CD4-positive, alpha-beta memory T cell (primary cell): Measurements from ENCODE around the gene CPS1. TPM values are rescaled to one million over a fixed set of nuclear protein-coding genes. Genes with fewer than 3 reads are reported as not detected.

Source experiments
- CTCF ChIA-PET: fragments of 350-600 bp; sonication (Branson Sonifier 250); formaldehyde crosslinking; loops from one replicate; lab custom pipeline; 2021; ENCODE audit warnings: inconsistent platforms; ENCODE audit not compliant: partially characterized antibody; lab: Charles Lee
- POLR2A ChIA-PET: fragments of 350-600 bp; sonication (Branson Sonifier 250); formaldehyde crosslinking; loops from one replicate; lab custom pipeline; 2021; ENCODE audit not compliant: partially characterized antibody; lab: Charles Lee
- DNase-seq, 5 donors: peaks; one replicate each; pipeline versions ENCODE4 v3.0.0 to v3.0.0-alpha.2; 2020 to 2022; ENCODE audit warnings: mixed read lengths in 1 of 5
- H3K27ac ChIP-seq: one replicate; pipeline ENCODE4 v1.7.0; 2013; ENCODE audit warnings: low read depth, low read length
- H3K27me3 ChIP-seq: 2 replicates; pipeline ENCODE4 v1.7.0; 2013; ENCODE audit warnings: mild to moderate bottlenecking, low read length, moderate library complexity; ENCODE audit not compliant: insufficient read depth
- H3K36me3 ChIP-seq: 2 replicates; pipeline ENCODE4 v1.7.0; 2013; ENCODE audit warnings: mild to moderate bottlenecking, low read length, moderate library complexity; ENCODE audit not compliant: insufficient read depth
- H3K4me1 ChIP-seq: 2 replicates; pipeline ENCODE4 v1.7.0; 2013; ENCODE audit warnings: mild to moderate bottlenecking, low read length, moderate library complexity; ENCODE audit not compliant: insufficient read depth
- H3K4me3 ChIP-seq, 2 donors: one replicate each; pipeline ENCODE4 v1.7.0; 2013; ENCODE audit warnings: low read length in 2 of 2, mild to moderate bottlenecking in 1 of 2
- H3K9me3 ChIP-seq, 2 donors: one replicate each; pipeline ENCODE4 v1.7.0; 2013; ENCODE audit warnings: low read length in 2 of 2, control low read depth in 1 of 2; ENCODE audit not compliant: control insufficient read depth in 1 of 2
- H3K27ac Mint-ChIP-seq, 7 donors: one replicate each; pipeline ENCODE4 v1.8.0; 2020 to 2021; ENCODE audit warnings: mixed read lengths in 7 of 7, mild to moderate bottlenecking in 6 of 7, inconsistent platforms in 3 of 7, moderate library complexity in 3 of 7
- H3K27me3 Mint-ChIP-seq, 2 donors: one replicate each; pipeline ENCODE4 v1.8.0; 2020 to 2021; ENCODE audit warnings: mixed read lengths in 2 of 2
- H3K36me3 Mint-ChIP-seq, 2 donors: one replicate each; pipeline ENCODE4 v1.8.0; 2020 to 2021; ENCODE audit warnings: mixed read lengths in 2 of 2, inconsistent platforms in 1 of 2, mild to moderate bottlenecking in 1 of 2
- H3K4me1 Mint-ChIP-seq, 4 donors: one replicate each; pipeline ENCODE4 v1.8.0; 2020 to 2021; ENCODE audit warnings: mixed read lengths in 4 of 4, mild to moderate bottlenecking in 1 of 4
- H3K4me3 Mint-ChIP-seq, 8 donors: one replicate each; pipeline ENCODE4 v1.8.0; 2020 to 2021; ENCODE audit warnings: mixed read lengths in 8 of 8, mild to moderate bottlenecking in 7 of 8, moderate library complexity in 6 of 8, inconsistent platforms in 3 of 8
- H3K9me3 Mint-ChIP-seq, 8 donors: one replicate each; pipeline ENCODE4 v1.8.0; 2020 to 2021; ENCODE audit warnings: mixed read lengths in 8 of 8, mild to moderate bottlenecking in 5 of 8, inconsistent platforms in 3 of 8, moderate library complexity in 1 of 8
- intact Hi-C: fragments of 100-400 bp; cut with micrococcal nuclease; formaldehyde crosslinking; loops from one replicate; pipeline ENCODE4 v1.15.1; 2023
- polyA plus RNA-seq, 2 donors: library from polyadenylated mRNA; unstranded; fragments of 300-500 nt; fragmentation: Illumina TruSeq; gene quantifications; one replicate each; pipeline ENCODE4 v1.2.3, GENCODE V29; 2021
- total RNA-seq, 2 experiments: library from RNA; stranded (reverse); gene quantifications; one replicate each; pipeline ENCODE4 v1.2.3, GENCODE V29; 2021

Gene CPS1
- total and polyA plus RNA-seq, 4 experiments from 2014 or later: 0.44 TPM; not detected in 3

DNA sequence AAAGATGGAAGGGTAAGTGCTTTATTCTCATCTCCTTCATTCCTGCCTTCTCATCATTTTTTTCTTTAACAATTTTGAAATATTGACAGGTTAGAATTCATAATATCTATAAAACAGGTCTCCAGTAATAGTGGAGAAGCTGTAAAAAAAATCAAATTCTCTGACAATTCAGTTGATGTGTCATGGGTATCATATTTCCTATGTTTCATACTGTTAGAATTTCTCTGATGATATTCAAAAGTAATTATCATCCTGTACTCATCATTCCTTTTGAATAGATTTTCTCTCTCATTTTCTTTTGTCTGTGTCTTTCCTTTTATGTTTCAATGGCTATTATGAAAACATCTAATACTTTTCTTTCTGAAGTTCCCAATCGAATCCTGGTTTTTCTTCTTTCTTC, 97.7 kb downstream of the CPS1 start:
- H3K9me3 ChIP-seq: no peaks in the 10 kb centered on the region
- H3K27ac ChIP-seq: no peak overlapping the region
- no peaks in the 10 kb centered on the region for H3K4me1 ChIP-seq
- ChIA-PET POLR2A (no interaction called here), CTCF (no interaction called here)
- H3K27me3 Mint-ChIP-seq: no peaks in the 10 kb centered on the region
- intact Hi-C loops: no loop called here
- H3K4me3 Mint-ChIP-seq: no peak overlapping the region
- no peak overlapping the region for H3K4me3 ChIP-seq
- no peaks in the 10 kb centered on the region for H3K9me3 Mint-ChIP-seq
- H3K4me1 Mint-ChIP-seq: no peaks in the 10 kb centered on the region
- no peaks in the 10 kb centered on the region for H3K36me3 Mint-ChIP-seq
- H3K27ac Mint-ChIP-seq: no peak overlapping the region
- no peaks in the 10 kb centered on the region for H3K27me3 ChIP-seq
- no peak for DNase-seq
- no peaks in the 10 kb centered on the region for H3K36me3 ChIP-seq

DNA sequence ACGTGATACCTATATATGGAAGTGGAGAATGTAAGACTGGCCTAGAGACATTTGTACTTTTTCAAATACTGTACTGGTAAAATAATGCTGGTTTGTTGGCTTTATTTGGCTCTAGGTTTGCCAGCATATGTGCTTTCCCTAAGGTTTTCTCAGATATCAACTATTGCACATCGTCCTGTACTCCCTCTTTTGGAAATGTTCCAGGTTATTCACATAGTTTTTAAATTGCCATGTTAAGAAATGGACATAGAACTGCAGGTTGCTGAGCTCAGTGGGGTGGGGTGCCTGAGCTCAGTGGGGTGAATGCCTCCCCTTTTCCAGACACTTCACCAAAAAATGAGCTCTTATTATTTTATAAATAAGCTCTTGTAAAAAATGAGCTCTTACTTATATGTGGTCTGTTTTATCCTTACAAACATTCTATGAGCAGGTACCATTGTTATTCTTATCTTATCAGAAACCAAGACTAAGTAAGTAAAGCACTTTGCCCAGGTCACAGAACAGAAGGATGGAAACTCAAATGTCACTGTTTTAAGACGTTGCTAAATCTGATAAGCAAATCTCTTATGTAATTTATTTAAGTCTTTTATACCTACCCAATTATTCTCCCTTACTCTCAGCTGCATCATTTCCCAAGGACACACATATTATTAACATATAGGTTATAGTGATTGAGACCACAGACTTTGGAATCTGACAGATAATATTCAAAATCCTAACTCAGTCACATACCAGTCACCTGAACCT, 99.0 kb downstream of the CPS1 start:
- intact Hi-C loops: no loop called here
- Mint-ChIP-seq H3K36me3 (no peaks in the 10 kb centered on the region), H3K27ac (no peak overlapping the region), H3K9me3 (peaks cover 0 to 6% (median 5%) of the 10 kb centered on the region in 8 donors), H3K27me3 (no peaks in the 10 kb centered on the region), H3K4me1 (no peaks in the 10 kb centered on the region), H3K4me3 (no peak overlapping the region)
- POLR2A ChIA-PET: no interaction called here
- H3K27me3 ChIP-seq: no peaks in the 10 kb centered on the region
- H3K9me3 ChIP-seq: no peaks in the 10 kb centered on the region
- H3K36me3 ChIP-seq: no peaks in the 10 kb centered on the region
- no peak overlapping the region for H3K4me3 ChIP-seq
- CTCF ChIA-PET: no interaction called here
- no peaks in the 10 kb centered on the region for H3K4me1 ChIP-seq
- H3K27ac ChIP-seq: no peak overlapping the region
- no peak for DNase-seq

DNA sequence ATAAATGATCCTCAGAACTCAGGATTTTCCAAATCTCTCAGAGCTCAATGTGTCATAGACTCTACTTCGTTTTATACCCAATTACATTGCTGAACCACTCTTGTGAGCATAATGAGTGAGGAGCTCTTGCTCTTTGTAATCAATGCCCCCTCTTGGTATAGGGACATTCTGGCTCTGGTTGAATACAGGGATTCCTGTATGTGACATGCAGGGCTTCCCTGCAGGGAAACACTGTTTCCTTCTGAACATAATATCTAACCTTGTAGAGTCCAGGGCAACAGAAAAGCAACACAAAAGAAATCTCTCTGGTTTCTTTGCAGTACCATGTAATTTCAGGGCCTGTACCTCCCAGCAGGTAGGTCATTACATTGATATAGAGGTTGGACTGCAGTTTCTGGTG, 101.5 kb downstream of the CPS1 start:
- no peak overlapping the region for H3K27ac ChIP-seq
- intact Hi-C loops: no loop called here
- no peak overlapping the region for H3K4me3 ChIP-seq
- no peaks in the 10 kb centered on the region for H3K36me3 ChIP-seq
- H3K9me3 ChIP-seq: no peaks in the 10 kb centered on the region
- POLR2A ChIA-PET: no interaction called here
- H3K4me1 Mint-ChIP-seq: no peaks in the 10 kb centered on the region
- peaks cover 0 to 6% (median 5%) of the 10 kb centered on the region in 8 donors for H3K9me3 Mint-ChIP-seq
- H3K36me3 Mint-ChIP-seq: no peaks in the 10 kb centered on the region
- CTCF ChIA-PET: no interaction called here
- H3K27me3 ChIP-seq: no peaks in the 10 kb centered on the region
- no peaks in the 10 kb centered on the region for H3K4me1 ChIP-seq
- no peak for DNase-seq
- no peak overlapping the region for H3K27ac Mint-ChIP-seq
- no peak overlapping the region for H3K4me3 Mint-ChIP-seq
- no peaks in the 10 kb centered on the region for H3K27me3 Mint-ChIP-seq

DNA sequence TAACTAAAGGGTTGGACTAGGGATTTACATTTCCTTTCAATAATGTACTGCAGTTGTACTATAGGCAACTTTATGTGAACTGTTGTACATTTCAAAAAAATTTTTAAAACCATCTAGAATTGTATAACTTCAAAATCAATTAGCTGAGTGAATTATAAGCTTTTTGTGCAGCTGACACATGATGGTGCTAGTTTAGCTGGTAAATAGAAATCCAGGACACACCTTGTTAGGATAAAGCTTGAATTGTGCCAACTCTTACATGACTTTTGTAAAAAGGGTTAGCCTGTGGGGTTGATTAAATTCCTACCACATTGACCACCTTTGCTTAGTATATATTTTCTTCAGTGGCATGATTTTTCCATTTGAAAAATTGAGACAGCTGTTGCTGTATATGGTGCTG, 104.4 kb downstream of the CPS1 start:
- intact Hi-C loops: no loop called here
- H3K27ac ChIP-seq: no peak overlapping the region
- DNase-seq: no peak
- POLR2A ChIA-PET: no interaction called here
- no peak overlapping the region for H3K4me3 ChIP-seq
- CTCF ChIA-PET: no interaction called here
- H3K4me1 ChIP-seq: no peaks in the 10 kb centered on the region
- Mint-ChIP-seq H3K27ac (no peak overlapping the region), H3K27me3 (no peaks in the 10 kb centered on the region), H3K9me3 (peaks cover 0 to 6% (median 5%) of the 10 kb centered on the region in 8 donors), H3K36me3 (no peaks in the 10 kb centered on the region), H3K4me3 (no peak overlapping the region), H3K4me1 (no peaks in the 10 kb centered on the region)
- no peaks in the 10 kb centered on the region for H3K27me3 ChIP-seq
- no peaks in the 10 kb centered on the region for H3K9me3 ChIP-seq
- H3K36me3 ChIP-seq: no peaks in the 10 kb centered on the region

DNA sequence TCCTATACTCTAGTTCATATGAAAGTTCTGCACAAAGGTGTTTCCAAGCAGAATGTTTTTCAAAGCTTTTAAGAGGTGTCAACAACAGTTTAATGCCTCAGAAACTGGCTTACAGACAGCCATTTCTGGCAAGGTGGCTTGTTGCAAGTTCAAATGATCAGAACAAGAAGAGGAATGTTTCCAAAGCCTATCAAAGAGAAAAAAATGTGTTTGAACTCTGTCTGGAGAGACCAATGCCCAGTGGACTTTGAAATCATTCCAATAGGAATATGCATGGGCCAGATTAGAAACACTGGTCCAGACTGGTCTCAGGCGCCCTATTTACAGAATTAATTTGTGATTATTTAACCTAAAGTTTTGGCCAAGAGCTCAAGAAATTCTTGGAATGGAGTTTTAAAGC, 106.2 kb downstream of the CPS1 start:
- ChIA-PET CTCF (no interaction called here), POLR2A (no interaction called here)
- Mint-ChIP-seq H3K9me3 (peaks cover 0 to 6% (median 5%) of the 10 kb centered on the region in 8 donors), H3K4me1 (no peaks in the 10 kb centered on the region), H3K36me3 (no peaks in the 10 kb centered on the region), H3K27me3 (no peaks in the 10 kb centered on the region), H3K27ac (no peak overlapping the region), H3K4me3 (no peak overlapping the region)
- intact Hi-C loops: no loop called here
- Histone ChIP-seq H3K27me3 (no peaks in the 10 kb centered on the region), H3K36me3 (no peaks in the 10 kb centered on the region), H3K27ac (no peak overlapping the region), H3K4me1 (no peaks in the 10 kb centered on the region), H3K9me3 (no peaks in the 10 kb centered on the region), H3K4me3 (no peak overlapping the region)
- no peak for DNase-seq

DNA sequence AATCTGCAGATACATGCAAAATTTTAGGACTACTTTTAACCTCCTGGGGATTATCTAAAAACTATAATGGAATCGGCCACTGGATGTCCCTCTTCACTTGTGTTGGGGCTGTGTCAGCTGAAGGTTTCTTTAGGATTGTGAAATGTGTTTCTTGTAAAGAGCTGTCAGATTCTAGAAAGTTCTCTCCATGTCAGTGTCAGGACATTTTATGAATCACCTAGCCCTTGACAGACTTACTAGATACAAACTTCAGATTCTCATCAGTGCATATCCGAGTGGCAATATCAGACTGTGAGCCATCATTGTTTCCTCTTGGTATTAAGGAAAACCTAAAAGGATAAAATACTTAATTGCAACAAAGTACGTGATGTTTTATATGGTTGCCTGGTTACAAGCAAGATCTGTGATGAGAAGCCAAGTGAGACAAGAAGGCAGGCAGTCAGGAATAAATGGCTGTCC, 107.3 kb downstream of the CPS1 start:
- H3K4me3 ChIP-seq: no peak overlapping the region
- ChIA-PET POLR2A (no interaction called here), CTCF (no interaction called here)
- peaks cover 0 to 9% (median 5%) of the 10 kb centered on the region in 8 donors for H3K9me3 Mint-ChIP-seq
- no peaks in the 10 kb centered on the region for H3K9me3 ChIP-seq
- intact Hi-C loops: no loop called here
- no peak overlapping the region for H3K4me3 Mint-ChIP-seq
- H3K36me3 ChIP-seq: no peaks in the 10 kb centered on the region
- H3K36me3 Mint-ChIP-seq: no peaks in the 10 kb centered on the region
- no peaks in the 10 kb centered on the region for H3K4me1 ChIP-seq
- H3K27ac ChIP-seq: no peak overlapping the region
- no peaks in the 10 kb centered on the region for H3K4me1 Mint-ChIP-seq
- no peak overlapping the region for H3K27ac Mint-ChIP-seq
- no peaks in the 10 kb centered on the region for H3K27me3 ChIP-seq
- no peaks in the 10 kb centered on the region for H3K27me3 Mint-ChIP-seq
- no peak for DNase-seq

DNA sequence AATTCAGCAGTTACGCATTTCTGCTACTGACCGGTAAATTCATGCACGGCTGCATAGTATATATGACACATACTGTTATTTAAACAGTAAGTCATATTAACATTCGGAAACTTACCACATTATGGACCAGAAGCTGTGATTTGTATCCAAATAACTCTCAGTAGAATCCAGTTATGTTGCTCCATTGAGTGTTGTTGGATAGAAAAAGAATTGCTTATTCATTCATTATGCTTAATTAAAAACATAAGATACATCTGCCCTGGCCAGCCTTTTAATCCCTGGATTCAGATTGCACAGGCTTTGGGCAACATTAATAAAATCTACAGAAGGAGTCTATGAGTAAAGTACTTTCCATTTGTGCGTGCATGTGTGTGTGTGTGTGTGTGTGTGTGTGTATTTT, 111.3 kb downstream of the CPS1 start:
- no peak overlapping the region for H3K4me3 Mint-ChIP-seq
- H3K27ac ChIP-seq: no peak overlapping the region
- intact Hi-C loops: no loop called here
- H3K9me3 Mint-ChIP-seq: peaks cover 0 to 4% (median 0%) of the 10 kb centered on the region in 8 donors
- DNase-seq: no peak
- no peak overlapping the region for H3K27ac Mint-ChIP-seq
- no peaks in the 10 kb centered on the region for H3K36me3 Mint-ChIP-seq
- no peaks in the 10 kb centered on the region for H3K4me1 ChIP-seq
- no peaks in the 10 kb centered on the region for H3K27me3 ChIP-seq
- no peaks in the 10 kb centered on the region for H3K27me3 Mint-ChIP-seq
- no peaks in the 10 kb centered on the region for H3K4me1 Mint-ChIP-seq
- CTCF ChIA-PET: no interaction called here
- H3K4me3 ChIP-seq: no peak overlapping the region
- H3K9me3 ChIP-seq: no peaks in the 10 kb centered on the region
- POLR2A ChIA-PET: no interaction called here
- H3K36me3 ChIP-seq: no peaks in the 10 kb centered on the region
